NT2/D1 (cell line): ENCODE measurements around the gene CTDP1.

ENCODE experiments used
- YY1 ChIP-seq: IDR thresholded peaks from 2 replicates; pipeline ENCODE4 v1.6.1; 2011; ENCODE audit not compliant: insufficient read length, insufficient read depth
- ZNF274 ChIP-seq: IDR thresholded peaks from 2 replicates; pipeline ENCODE4 v1.6.1; 2011; ENCODE audit warnings: mild to moderate bottlenecking, low read depth, low read length

DNA sequence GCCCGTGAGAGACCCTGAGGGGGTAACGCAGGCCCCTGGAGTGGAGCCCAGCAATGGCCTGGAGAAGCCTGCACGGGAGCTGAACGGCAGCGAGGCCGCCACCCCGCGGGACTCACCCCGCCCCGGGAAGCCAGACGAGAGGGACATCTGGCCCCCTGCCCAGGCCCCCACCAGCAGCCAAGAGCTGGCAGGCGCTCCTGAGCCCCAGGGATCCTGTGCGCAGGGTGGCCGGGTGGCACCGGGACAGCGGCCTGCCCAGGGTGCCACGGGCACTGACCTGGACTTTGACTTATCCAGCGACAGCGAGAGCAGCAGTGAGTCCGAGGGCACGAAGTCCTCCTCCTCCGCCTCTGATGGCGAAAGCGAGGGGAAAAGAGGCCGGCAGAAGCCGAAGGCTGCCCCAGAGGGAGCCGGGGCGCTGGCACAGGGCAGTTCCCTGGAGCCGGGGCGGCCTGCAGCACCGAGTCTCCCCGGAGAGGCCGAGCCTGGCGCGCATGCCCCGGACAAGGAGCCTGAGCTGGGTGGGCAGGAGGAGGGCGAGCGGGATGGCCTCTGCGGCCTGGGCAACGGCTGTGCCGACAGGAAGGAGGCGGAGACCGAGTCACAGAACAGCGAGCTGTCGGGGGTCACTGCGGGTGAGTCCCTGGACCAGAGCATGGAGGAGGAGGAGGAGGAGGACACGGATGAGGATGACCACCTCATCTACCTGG, 35.1 kb downstream of the CTDP1 start:
- TF ChIP-seq YY1 (no peak), ZNF274 (no peak)
